Testis (tissue), 3 donors: ENCODE measurements around the gene CYP2C19. TPM values are rescaled to one million over a fixed set of nuclear protein-coding genes. Genes with fewer than 3 reads are reported as not detected.

Source experiments
- DNase-seq: peaks from one replicate; pipeline ENCODE4 v3.0.0-alpha.2; 2019
- H3K27ac ChIP-seq, 2 donors: fragments of 200-600 bp; sonication (generic); one replicate each; pipeline ENCODE4 v1.5.1; 2019
- H3K27me3 ChIP-seq: fragments of 200-600 bp; sonication (generic); one replicate; pipeline ENCODE4 v1.5.1; 2019
- H3K36me3 ChIP-seq: fragments of 200-600 bp; sonication (generic); one replicate; pipeline ENCODE4 v1.5.1; 2017; ENCODE audit warnings: low read depth; ENCODE audit errors: missing control alignments
- H3K4me1 ChIP-seq: fragments of 200-600 bp; sonication (generic); one replicate; pipeline ENCODE4 v1.5.1; 2019
- H3K4me3 ChIP-seq, 2 donors: fragments of 200-600 bp; sonication (generic); one replicate each; pipeline ENCODE4 v1.5.1; 2017 to 2019
- H3K9me3 ChIP-seq: fragments of 200-600 bp; sonication (generic); one replicate; pipeline ENCODE4 v1.5.1; 2017
- POLR2A ChIP-seq: fragments of 450-650 bp; IDR thresholded peaks from one replicate; pipeline ENCODE4 v1.6.1; 2017; ENCODE audit warnings: antibody characterized with exemption, mild to moderate bottlenecking, moderate library complexity
- WGBS, 2 donors: methylation state at CpG; one replicate each; pipeline ENCODE4 v1.1.5; 2018; 5-methylcytosine and 5-hydroxymethylcytosine counted together
- intact Hi-C: fragments of 100-400 bp; cut with DNase I; formaldehyde crosslinking; loops from one replicate; pipeline ENCODE4 v1.15.1; 2023; ENCODE audit warnings: low total_unique reads
- polyA plus RNA-seq: library from polyadenylated mRNA; stranded (reverse); fragments of 350-450 nt; fragmentation: Illumina TruSeq; extraction: RNeasy Lipid Tissue Mini Kit (QIAGEN cat#74804); gene quantifications from one replicate; pipeline ENCODE4 v1.2.3, GENCODE V29; 2014; ENCODE audit warnings: low read depth, low replicate concordance; ENCODE audit not compliant: insufficient read depth
- total RNA-seq, 2 donors: library from RNA; depleted of rRNA; stranded (reverse); fragments of >200 nt; gene quantifications; one replicate each; pipeline ENCODE4 v1.2.3, GENCODE V29; 2016
- TF ChIP-seq, protein P1 (sequence below), 3 experiments: fragments of 450-650 bp in 2 of 3; fragments of 200-600 bp in 1 of 3; sonication (generic) in 1 of 3; IDR thresholded peaks; one replicate each; pipeline ENCODE4 v1.5.1; 2016 to 2019; ENCODE audit warnings: antibody characterized with exemption in 3 of 3, mild to moderate bottlenecking in 2 of 3, moderate library complexity in 1 of 3

Gene CYP2C19
- total and polyA plus RNA-seq, 3 donors from 2014 or later: 0.24 TPM; not detected in 2

DNA sequence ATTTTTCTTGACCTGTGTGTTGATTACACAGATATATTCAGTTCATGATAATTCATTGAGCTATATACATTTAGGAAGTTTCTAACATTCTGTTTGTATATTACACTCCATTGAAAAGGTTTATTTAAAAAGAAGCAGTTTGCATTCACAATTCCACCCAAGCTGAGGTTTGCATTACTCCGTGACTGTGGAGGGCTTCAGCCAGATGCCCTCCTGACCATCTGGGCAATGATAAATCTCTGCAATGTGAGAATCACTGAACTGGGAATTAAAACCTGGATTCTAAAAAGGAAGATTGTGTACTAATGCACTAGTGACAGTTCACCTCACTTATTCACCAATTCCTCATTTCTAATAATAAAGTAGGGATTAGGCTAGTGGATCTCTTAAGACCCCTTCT is 139.6 kb downstream of the CYP2C19 start:
- H3K27me3 ChIP-seq: no peaks in the 10 kb centered on the region
- no peaks in the 10 kb centered on the region for H3K4me1 ChIP-seq
- TF ChIP-seq, protein P1, sequence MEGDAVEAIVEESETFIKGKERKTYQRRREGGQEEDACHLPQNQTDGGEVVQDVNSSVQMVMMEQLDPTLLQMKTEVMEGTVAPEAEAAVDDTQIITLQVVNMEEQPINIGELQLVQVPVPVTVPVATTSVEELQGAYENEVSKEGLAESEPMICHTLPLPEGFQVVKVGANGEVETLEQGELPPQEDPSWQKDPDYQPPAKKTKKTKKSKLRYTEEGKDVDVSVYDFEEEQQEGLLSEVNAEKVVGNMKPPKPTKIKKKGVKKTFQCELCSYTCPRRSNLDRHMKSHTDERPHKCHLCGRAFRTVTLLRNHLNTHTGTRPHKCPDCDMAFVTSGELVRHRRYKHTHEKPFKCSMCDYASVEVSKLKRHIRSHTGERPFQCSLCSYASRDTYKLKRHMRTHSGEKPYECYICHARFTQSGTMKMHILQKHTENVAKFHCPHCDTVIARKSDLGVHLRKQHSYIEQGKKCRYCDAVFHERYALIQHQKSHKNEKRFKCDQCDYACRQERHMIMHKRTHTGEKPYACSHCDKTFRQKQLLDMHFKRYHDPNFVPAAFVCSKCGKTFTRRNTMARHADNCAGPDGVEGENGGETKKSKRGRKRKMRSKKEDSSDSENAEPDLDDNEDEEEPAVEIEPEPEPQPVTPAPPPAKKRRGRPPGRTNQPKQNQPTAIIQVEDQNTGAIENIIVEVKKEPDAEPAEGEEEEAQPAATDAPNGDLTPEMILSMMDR (IDR thresholded peaks at IDR 0.05): no peak
- no peak for TF ChIP-seq POLR2A
- no peaks in the 10 kb centered on the region for H3K36me3 ChIP-seq
- intact Hi-C loops: no loop called here
- H3K9me3 ChIP-seq: no peaks in the 10 kb centered on the region
- 67 to 75% methylated on average over 1 of the region's 1 CpG for whole genome bisulfite sequencing, 2 donors
- no peak overlapping the region for H3K27ac ChIP-seq
- no peak for DNase-seq
- no peak overlapping the region for H3K4me3 ChIP-seq

DNA sequence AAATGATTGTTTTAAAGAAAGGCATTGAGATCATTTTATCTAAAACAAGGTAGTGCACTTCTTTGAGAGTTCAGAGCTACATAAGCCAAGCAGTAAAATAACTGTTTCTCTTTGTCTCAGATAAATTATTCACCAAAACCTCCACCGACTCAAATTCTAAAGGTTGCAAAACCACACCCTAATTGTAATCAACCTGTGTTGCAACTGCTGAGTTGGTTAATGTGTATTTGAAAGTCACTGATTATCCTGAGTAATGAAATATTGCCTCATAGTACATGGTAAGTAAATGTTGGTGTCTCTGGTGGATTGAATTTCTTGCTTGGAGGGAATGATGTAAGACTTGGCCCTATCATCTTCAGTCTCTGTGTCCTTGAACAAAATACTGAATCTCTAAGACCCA is 140.1 kb downstream of the CYP2C19 start:
- no peaks in the 10 kb centered on the region for H3K9me3 ChIP-seq
- no peak for DNase-seq
- intact Hi-C loops: no loop called here
- no peaks in the 10 kb centered on the region for H3K4me1 ChIP-seq
- no peak overlapping the region for H3K4me3 ChIP-seq
- no peaks in the 10 kb centered on the region for H3K36me3 ChIP-seq
- TF ChIP-seq, protein P1 (IDR thresholded peaks at IDR 0.05): no peak
- TF ChIP-seq POLR2A: no peak
- H3K27me3 ChIP-seq: no peaks in the 10 kb centered on the region
- WGBS, 2 donors: 0 to 4% methylated on average over 1 of the region's 1 CpG
- H3K27ac ChIP-seq: no peak overlapping the region

Other genes with a start within 250 kb of the CYP2C19 start
- gene HELLS, start 216.9 kb upstream of the CYP2C19 start, total RNA-seq: 10 to 100 TPM; 47.4 to 72.8 TPM
- gene HELLS, start 216.9 kb upstream of the CYP2C19 start, polyA plus RNA-seq: 13.0 TPM
- 1 to 10 TPM in 1 of 2 donors, under 1 TPM in 1; 0.12 to 1.1 TPM for gene CYP2C18, start 79.0 kb upstream of the CYP2C19 start, total RNA-seq
- not detected for gene CYP2C18, start 79.0 kb upstream of the CYP2C19 start, polyA plus RNA-seq
- not detected for gene CYP2C9, start 176.0 kb downstream of the CYP2C19 start, total RNA-seq
- not detected for gene CYP2C9, start 176.0 kb downstream of the CYP2C19 start, polyA plus RNA-seq